ENCODE data around the gene AIFM3.

GRCh38 chr22:20964799-20965103, 2.3 kb upstream of the AIFM3 start:
- TF ChIP-seq CTCF (IDR thresholded peaks at IDR 0.05; ENCODE audit: low read length) (no peak), EZH2 (optimal IDR thresholded peaks at IDR 0.05; ENCODE audit: low read depth, low read length) (no peak)

All from MM.1S (cell line).